ENCODE results near the gene RPL10. TPM values are rescaled to one million over a fixed set of nuclear protein-coding genes. Genes with fewer than 3 reads are reported as not detected.

Gene RPL10
- total and polyA plus RNA-seq, 9 of the 15 experiments (the other 6 are each of a cell fraction or from before 2014, with no cell fraction given), result 3,774 to 7,600 (median 5,014) TPM

DNA sequence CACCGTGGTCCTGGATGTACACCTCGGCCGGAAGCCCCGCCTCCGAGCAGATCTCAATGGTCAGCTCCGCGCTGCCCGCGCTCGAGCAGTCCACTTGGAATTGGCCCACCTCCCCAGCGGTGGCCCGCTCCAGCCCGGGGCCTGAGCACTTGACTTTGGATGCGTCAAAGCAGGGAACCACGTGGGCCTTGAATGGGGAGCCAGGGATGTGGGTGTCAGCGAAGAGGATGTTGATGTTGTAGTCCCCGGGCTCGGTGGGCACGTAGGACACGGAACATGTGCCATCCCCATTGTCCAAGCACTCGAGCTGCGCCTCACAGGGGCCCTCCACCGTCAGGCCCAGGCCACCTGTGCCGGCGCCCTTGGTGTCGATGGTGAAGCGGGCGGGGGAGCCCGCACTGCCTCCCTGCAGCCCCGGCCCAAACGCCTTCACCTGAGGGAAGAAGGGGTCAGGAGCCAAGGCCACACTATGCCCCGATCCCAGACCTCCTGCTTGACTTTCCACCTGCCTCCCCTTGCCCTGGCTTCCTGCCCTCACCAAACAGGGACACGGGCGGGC lies 37.9 kb upstream of the RPL10 start:
- H2AFZ ChIP-seq (ENCODE audit: low read depth, low read length), result no peak overlapping the region
- DNase-seq (ENCODE audit: extremely low read depth in 1 of 4, low spot score in 3 of 4) (no peak), ATAC-seq (no peak), FAIRE-seq (no peak)
- BruUV-seq (replicated peaks), result no TSS peak
- ChIA-PET POLR2A (no interaction called here), CTCF (ENCODE audit: low intra/inter-chr PET ratio) (no interaction called here)
- no peaks in the 10 kb centered on the region for H4K20me1 ChIP-seq (replicated peaks; ENCODE audit: control insufficient read depth, insufficient read depth, low read length)
- H3K4me1 ChIP-seq (replicated peaks in 1 of 2; ENCODE audit: control insufficient read depth in 2 of 2, insufficient read depth in 2 of 2, low read length in 2 of 2), result peaks cover 0 to 21% of the 10 kb centered on the region in 2 experiments; a peak in 1 of 5 replicates
- no peaks in the 10 kb centered on the region for H3K9me1 ChIP-seq (ENCODE audit: control insufficient read depth, insufficient read depth, low read length)
- H3K9ac ChIP-seq (ENCODE audit: insufficient read depth in 1 of 2, low read depth in 2 of 2, low read length in 2 of 2), result peak overlapping the region in 1 of 2 experiments; percentile 52; a peak in 1 of 4 replicates
- TF ChIP-seq, protein P1, sequence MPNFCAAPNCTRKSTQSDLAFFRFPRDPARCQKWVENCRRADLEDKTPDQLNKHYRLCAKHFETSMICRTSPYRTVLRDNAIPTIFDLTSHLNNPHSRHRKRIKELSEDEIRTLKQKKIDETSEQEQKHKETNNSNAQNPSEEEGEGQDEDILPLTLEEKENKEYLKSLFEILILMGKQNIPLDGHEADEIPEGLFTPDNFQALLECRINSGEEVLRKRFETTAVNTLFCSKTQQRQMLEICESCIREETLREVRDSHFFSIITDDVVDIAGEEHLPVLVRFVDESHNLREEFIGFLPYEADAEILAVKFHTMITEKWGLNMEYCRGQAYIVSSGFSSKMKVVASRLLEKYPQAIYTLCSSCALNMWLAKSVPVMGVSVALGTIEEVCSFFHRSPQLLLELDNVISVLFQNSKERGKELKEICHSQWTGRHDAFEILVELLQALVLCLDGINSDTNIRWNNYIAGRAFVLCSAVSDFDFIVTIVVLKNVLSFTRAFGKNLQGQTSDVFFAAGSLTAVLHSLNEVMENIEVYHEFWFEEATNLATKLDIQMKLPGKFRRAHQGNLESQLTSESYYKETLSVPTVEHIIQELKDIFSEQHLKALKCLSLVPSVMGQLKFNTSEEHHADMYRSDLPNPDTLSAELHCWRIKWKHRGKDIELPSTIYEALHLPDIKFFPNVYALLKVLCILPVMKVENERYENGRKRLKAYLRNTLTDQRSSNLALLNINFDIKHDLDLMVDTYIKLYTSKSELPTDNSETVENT (CRISPR knock-in tag; IDR thresholded peaks at IDR 0.05), result no peak
- TF ChIP-seq SMAD2 (IDR thresholded peaks at IDR 0.05; ENCODE audit: low read depth, low read length), result no peak
- TF ChIP-seq CHD4 (IDR thresholded peaks at IDR 0.05; ENCODE audit: insufficient read depth, insufficient replicate concordance, low read depth, low read length, poor library complexity, severe bottlenecking), result no peak
- no peak for TF ChIP-seq MTA2 (IDR thresholded peaks at IDR 0.05; ENCODE audit: low read depth)
- TF ChIP-seq SUPT5H (IDR thresholded peaks at IDR 0.05), result no peak
- TF ChIP-seq BHLHE40 (IDR thresholded peaks at IDR 0.05; ENCODE audit: low read length), result no peak
- TF ChIP-seq SMARCE1 (IDR thresholded peaks at IDR 0.05), result no peak
- TF ChIP-seq MCM3 (IDR thresholded peaks at IDR 0.05), result no peak
- no peak for TF ChIP-seq SIX5 (IDR thresholded peaks at IDR 0.05; ENCODE audit: borderline replicate concordance in 1 of 2, insufficient read depth in 1 of 2, low read depth in 1 of 2, low read length in 2 of 2)
- no peak for TF ChIP-seq FIP1L1 (IDR thresholded peaks at IDR 0.05; ENCODE audit: low read depth, low read length, poor library complexity, severe bottlenecking)
- peak; percentile 47 for TF ChIP-seq POLR2G (IDR thresholded peaks at IDR 0.05; ENCODE audit: low read depth, low read length)
- no peak for TF ChIP-seq ZNF77 (CRISPR knock-in tag; IDR thresholded peaks at IDR 0.05)
- TF ChIP-seq TBP (optimal IDR thresholded peaks at IDR 0.05; ENCODE audit: low read depth, low read length), result no peak
- TF ChIP-seq HEY1 (CRISPR knock-in tag; IDR thresholded peaks at IDR 0.05; ENCODE audit: borderline replicate concordance), result no peak
- peak; percentile 31 for TF ChIP-seq RBFOX2 (IDR thresholded peaks at IDR 0.05; ENCODE audit: low read depth, low read length)
- TF ChIP-seq ELF4 (CRISPR knock-in tag; IDR thresholded peaks at IDR 0.05), result no peak
- no peak overlapping the region for H3K4me3 ChIP-seq
- intact Hi-C loops (cut with micrococcal nuclease), result no loop called here
- H3K4me2 ChIP-seq (ENCODE audit: insufficient read depth, low read length), result no peak overlapping the region
- no peak overlapping the region for H3K27ac ChIP-seq (ENCODE audit: extremely low read depth, low read depth, low read length)
- peaks cover 94% of the 10 kb centered on the region; the same call in 2 of the 3 replicates for H3K36me3 ChIP-seq (ENCODE audit: control insufficient read depth, insufficient read depth, low read length)
- 96% methylated on average over 11 of the region's 34 CpGs for WGBS (ENCODE audit: insufficient coverage, low coverage, missing lambda C conversion rate)
- in situ Hi-C loops (cut with MboI), result no loop called here
- peaks cover 3% of the 10 kb centered on the region; the same call in 2 of the 3 replicates for H3K79me2 ChIP-seq (ENCODE audit: control insufficient read depth, insufficient read depth, low read length)
- no peaks in the 10 kb centered on the region for H3K9me3 ChIP-seq (replicated peaks; ENCODE audit: control insufficient read depth, insufficient read depth, low read depth, low read length)
- no peaks in the 10 kb centered on the region for H3K27me3 ChIP-seq (ENCODE audit: control insufficient read depth in 2 of 2, insufficient read depth in 2 of 2, low read length in 2 of 2)

All from K562 (cell line).